GM12878 (cell line): ENCODE results near the gene BEST2. TPM values are rescaled to one million over a fixed set of nuclear protein-coding genes. Genes with fewer than 3 reads are reported as not detected.

Source experiments
- ETV6 ChIP-seq, 2 experiments: fragments of 450-650 bp in 1 of 2; IDR thresholded peaks in 1 of 2; conservative IDR thresholded peaks in 1 of 2; 2 replicates each; pipeline ENCODE4 v1.6.1; 2014; ENCODE audit warnings: antibody characterized with exemption in 1 of 2, borderline replicate concordance in 1 of 2, low read depth in 1 of 2, mild to moderate bottlenecking in 1 of 2, moderate library complexity in 1 of 2
- FOXK2 ChIP-seq: fragments of 450-650 bp; IDR thresholded peaks from 2 replicates; pipeline ENCODE4 v1.6.1; 2017; ENCODE audit warnings: mild to moderate bottlenecking, moderate library complexity
- NBN ChIP-seq: fragments of 450-650 bp; IDR thresholded peaks from 2 replicates; pipeline ENCODE4 v1.6.1; 2016
- NFIC ChIP-seq: IDR thresholded peaks from 2 replicates; pipeline ENCODE4 v1.6.1; 2012; ENCODE audit warnings: low read depth, mild to moderate bottlenecking, inconsistent platforms, low read length, moderate library complexity
- NR2C1 ChIP-seq: fragments of 450-650 bp; IDR thresholded peaks from 2 replicates; pipeline ENCODE4 v1.6.1; 2017; ENCODE audit warnings: antibody characterized with exemption, mild to moderate bottlenecking, moderate library complexity
- POLR2AphosphoS2 ChIP-seq: IDR thresholded peaks from 2 replicates; pipeline ENCODE4 v1.6.1; 2011; ENCODE audit warnings: low read depth, mild to moderate bottlenecking, low read length, improper control_type of control experiment, moderate library complexity
- RFX5 ChIP-seq: IDR thresholded peaks from 2 replicates; pipeline ENCODE4 v1.6.1; 2011; ENCODE audit warnings: low read depth, low read length, improper control_type of control experiment
- SIX5 ChIP-seq: IDR thresholded peaks from 2 replicates; pipeline ENCODE4 v1.6.1; 2011; ENCODE audit warnings: mild to moderate bottlenecking, low read depth, low read length, moderate library complexity; ENCODE audit not compliant: severe bottlenecking
- TCF12 ChIP-seq: IDR thresholded peaks from 2 replicates; pipeline ENCODE4 v1.6.1; 2011; ENCODE audit warnings: low read depth, mild to moderate bottlenecking, low read length
- WRNIP1 ChIP-seq: IDR thresholded peaks from 2 replicates; pipeline ENCODE4 v1.6.1; 2011; ENCODE audit warnings: low read depth, low read length, improper control_type of control experiment, borderline replicate concordance
- polyA plus RNA-seq, 11 experiments: library from polyadenylated mRNA; depleted of rRNA in 4 of 11; unstranded in 6 of 11; stranded (reverse) in 5 of 11; fragments of >200 nt; fragmentation: Nextera tagmentation in 4 of 11; fragmentation: Illumina TruSeq in 1 of 11; extraction: Ambion mirVana in 4 of 11; extraction: Trizol in 1 of 11; gene quantifications; 1 replicate in 1 of 11; 2 replicates in 10 of 11; pipeline versions ENCODE4 v1.2.1 to v1.2.3, GENCODE V29; 2011 to 2016; ENCODE audit warnings: inconsistent platforms in 2 of 11, missing spikeins in 2 of 11, low read depth in 1 of 11
- total RNA-seq, 4 experiments: library from RNA; depleted of rRNA in 3 of 4; stranded (reverse); fragments of >200 nt in 3 of 4; fragmentation: Illumina TruSeq in 1 of 4; extraction: Trizol in 1 of 4; gene quantifications; 2 replicates each; pipeline versions ENCODE4 v1.2.1 to v1.2.3, GENCODE V29; 2013 to 2021
- TF ChIP-seq, protein P1 (sequence below): IDR thresholded peaks from 2 replicates; pipeline ENCODE4 v1.6.1; 2011; ENCODE audit warnings: borderline replicate concordance, low read depth, mild to moderate bottlenecking, moderate library complexity, low read length; ENCODE audit not compliant: insufficient read depth, poor library complexity, severe bottlenecking
- TF ChIP-seq, protein P2 (sequence below): fragments of 450-650 bp; IDR thresholded peaks from 2 replicates; pipeline ENCODE4 v1.6.1; 2014; ENCODE audit warnings: mild to moderate bottlenecking
- TF ChIP-seq, protein P3 (sequence below): IDR thresholded peaks from 2 replicates; pipeline ENCODE4 v1.6.1; 2012; ENCODE audit warnings: improper control_type of control experiment, low read depth, low read length; ENCODE audit not compliant: insufficient replicate concordance
- TF ChIP-seq, protein P4 (sequence below): IDR thresholded peaks from 2 replicates; pipeline ENCODE4 v1.6.1; 2011; ENCODE audit warnings: low read depth, low read length, improper control_type of control experiment, borderline replicate concordance
- TF ChIP-seq, protein P5 (sequence below): fragments of 450-650 bp; IDR thresholded peaks from 2 replicates; pipeline ENCODE4 v1.6.1; 2016; ENCODE audit warnings: mild to moderate bottlenecking
- TF ChIP-seq, protein P6 (sequence below): fragments of 450-650 bp; IDR thresholded peaks from 2 replicates; pipeline ENCODE4 v1.6.1; 2017; ENCODE audit warnings: antibody characterized with exemption, mild to moderate bottlenecking, moderate library complexity

Gene BEST2
- total and polyA plus RNA-seq, 10 of the 15 experiments (the other 5 are each of a cell fraction or from before 2014, with no cell fraction given): not detected

DNA sequence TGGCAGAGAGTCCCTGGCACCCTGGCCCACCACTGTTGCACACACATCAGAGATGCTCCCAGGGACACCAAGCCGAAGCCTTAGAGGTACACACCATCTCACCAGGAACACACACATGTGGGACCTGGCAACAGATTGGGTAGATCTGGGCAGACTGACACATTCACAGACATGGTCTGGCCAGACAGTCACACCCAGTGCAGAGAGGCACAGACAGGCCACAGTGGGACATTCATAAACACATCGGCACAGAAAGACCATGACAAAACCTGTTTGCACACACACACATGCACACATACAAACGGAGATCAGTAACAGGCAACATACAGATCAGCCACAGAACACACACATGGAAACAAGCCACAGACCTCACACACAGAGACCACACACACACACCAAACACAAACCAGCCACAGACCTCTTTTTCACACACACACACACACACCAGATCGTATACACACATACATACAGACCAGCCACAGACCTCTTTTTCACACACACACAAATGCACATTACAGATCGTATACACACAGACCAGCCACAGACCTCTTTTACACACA, 33.4 kb downstream of the BEST2 start (continued):
- TF ChIP-seq NBN (peak; percentile 99), WRNIP1 (0 out of 2 replicates have a peak, but pooled peaks have one; percentile 60), SIX5 (no peak), RFX5 (no peak), ETV6 (conservative IDR thresholded peaks at IDR 0.05 in 1 of 2, IDR thresholded peaks at IDR 0.05 in 1 of 2; ENCODE audit: borderline replicate concordance in 1 of 2, low read depth in 1 of 2) (0 out of 4 replicates have a peak, but pooled peaks of 1 of the 2 experiments have one; percentile 40), NFIC (no peak), NR2C1 (no peak), POLR2AphosphoS2 (no peak), FOXK2 (no peak; the same call in 1 of the 2 replicates), TCF12 (no peak)
- TF ChIP-seq, protein P1, sequence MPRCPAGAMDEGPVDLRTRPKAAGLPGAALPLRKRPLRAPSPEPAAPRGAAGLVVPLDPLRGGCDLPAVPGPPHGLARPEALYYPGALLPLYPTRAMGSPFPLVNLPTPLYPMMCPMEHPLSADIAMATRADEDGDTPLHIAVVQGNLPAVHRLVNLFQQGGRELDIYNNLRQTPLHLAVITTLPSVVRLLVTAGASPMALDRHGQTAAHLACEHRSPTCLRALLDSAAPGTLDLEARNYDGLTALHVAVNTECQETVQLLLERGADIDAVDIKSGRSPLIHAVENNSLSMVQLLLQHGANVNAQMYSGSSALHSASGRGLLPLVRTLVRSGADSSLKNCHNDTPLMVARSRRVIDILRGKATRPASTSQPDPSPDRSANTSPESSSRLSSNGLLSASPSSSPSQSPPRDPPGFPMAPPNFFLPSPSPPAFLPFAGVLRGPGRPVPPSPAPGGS: no peak
- TF ChIP-seq, protein P2, sequence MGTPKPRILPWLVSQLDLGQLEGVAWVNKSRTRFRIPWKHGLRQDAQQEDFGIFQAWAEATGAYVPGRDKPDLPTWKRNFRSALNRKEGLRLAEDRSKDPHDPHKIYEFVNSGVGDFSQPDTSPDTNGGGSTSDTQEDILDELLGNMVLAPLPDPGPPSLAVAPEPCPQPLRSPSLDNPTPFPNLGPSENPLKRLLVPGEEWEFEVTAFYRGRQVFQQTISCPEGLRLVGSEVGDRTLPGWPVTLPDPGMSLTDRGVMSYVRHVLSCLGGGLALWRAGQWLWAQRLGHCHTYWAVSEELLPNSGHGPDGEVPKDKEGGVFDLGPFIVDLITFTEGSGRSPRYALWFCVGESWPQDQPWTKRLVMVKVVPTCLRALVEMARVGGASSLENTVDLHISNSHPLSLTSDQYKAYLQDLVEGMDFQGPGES: no peak
- TF ChIP-seq, protein P3, sequence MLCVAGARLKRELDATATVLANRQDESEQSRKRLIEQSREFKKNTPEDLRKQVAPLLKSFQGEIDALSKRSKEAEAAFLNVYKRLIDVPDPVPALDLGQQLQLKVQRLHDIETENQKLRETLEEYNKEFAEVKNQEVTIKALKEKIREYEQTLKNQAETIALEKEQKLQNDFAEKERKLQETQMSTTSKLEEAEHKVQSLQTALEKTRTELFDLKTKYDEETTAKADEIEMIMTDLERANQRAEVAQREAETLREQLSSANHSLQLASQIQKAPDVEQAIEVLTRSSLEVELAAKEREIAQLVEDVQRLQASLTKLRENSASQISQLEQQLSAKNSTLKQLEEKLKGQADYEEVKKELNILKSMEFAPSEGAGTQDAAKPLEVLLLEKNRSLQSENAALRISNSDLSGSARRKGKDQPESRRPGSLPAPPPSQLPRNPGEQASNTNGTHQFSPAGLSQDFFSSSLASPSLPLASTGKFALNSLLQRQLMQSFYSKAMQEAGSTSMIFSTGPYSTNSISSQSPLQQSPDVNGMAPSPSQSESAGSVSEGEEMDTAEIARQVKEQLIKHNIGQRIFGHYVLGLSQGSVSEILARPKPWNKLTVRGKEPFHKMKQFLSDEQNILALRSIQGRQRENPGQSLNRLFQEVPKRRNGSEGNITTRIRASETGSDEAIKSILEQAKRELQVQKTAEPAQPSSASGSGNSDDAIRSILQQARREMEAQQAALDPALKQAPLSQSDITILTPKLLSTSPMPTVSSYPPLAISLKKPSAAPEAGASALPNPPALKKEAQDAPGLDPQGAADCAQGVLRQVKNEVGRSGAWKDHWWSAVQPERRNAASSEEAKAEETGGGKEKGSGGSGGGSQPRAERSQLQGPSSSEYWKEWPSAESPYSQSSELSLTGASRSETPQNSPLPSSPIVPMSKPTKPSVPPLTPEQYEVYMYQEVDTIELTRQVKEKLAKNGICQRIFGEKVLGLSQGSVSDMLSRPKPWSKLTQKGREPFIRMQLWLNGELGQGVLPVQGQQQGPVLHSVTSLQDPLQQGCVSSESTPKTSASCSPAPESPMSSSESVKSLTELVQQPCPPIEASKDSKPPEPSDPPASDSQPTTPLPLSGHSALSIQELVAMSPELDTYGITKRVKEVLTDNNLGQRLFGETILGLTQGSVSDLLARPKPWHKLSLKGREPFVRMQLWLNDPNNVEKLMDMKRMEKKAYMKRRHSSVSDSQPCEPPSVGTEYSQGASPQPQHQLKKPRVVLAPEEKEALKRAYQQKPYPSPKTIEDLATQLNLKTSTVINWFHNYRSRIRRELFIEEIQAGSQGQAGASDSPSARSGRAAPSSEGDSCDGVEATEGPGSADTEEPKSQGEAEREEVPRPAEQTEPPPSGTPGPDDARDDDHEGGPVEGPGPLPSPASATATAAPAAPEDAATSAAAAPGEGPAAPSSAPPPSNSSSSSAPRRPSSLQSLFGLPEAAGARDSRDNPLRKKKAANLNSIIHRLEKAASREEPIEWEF: peak; percentile 55
- TF ChIP-seq, protein P4, sequence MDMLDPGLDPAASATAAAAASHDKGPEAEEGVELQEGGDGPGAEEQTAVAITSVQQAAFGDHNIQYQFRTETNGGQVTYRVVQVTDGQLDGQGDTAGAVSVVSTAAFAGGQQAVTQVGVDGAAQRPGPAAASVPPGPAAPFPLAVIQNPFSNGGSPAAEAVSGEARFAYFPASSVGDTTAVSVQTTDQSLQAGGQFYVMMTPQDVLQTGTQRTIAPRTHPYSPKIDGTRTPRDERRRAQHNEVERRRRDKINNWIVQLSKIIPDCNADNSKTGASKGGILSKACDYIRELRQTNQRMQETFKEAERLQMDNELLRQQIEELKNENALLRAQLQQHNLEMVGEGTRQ: no peak
- TF ChIP-seq, protein P5, sequence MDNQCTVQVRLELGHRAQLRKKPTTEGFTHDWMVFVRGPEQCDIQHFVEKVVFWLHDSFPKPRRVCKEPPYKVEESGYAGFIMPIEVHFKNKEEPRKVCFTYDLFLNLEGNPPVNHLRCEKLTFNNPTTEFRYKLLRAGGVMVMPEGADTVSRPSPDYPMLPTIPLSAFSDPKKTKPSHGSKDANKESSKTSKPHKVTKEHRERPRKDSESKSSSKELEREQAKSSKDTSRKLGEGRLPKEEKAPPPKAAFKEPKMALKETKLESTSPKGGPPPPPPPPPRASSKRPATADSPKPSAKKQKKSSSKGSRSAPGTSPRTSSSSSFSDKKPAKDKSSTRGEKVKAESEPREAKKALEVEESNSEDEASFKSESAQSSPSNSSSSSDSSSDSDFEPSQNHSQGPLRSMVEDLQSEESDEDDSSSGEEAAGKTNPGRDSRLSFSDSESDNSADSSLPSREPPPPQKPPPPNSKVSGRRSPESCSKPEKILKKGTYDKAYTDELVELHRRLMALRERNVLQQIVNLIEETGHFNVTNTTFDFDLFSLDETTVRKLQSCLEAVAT: peak; percentile 98
- TF ChIP-seq, protein P6, sequence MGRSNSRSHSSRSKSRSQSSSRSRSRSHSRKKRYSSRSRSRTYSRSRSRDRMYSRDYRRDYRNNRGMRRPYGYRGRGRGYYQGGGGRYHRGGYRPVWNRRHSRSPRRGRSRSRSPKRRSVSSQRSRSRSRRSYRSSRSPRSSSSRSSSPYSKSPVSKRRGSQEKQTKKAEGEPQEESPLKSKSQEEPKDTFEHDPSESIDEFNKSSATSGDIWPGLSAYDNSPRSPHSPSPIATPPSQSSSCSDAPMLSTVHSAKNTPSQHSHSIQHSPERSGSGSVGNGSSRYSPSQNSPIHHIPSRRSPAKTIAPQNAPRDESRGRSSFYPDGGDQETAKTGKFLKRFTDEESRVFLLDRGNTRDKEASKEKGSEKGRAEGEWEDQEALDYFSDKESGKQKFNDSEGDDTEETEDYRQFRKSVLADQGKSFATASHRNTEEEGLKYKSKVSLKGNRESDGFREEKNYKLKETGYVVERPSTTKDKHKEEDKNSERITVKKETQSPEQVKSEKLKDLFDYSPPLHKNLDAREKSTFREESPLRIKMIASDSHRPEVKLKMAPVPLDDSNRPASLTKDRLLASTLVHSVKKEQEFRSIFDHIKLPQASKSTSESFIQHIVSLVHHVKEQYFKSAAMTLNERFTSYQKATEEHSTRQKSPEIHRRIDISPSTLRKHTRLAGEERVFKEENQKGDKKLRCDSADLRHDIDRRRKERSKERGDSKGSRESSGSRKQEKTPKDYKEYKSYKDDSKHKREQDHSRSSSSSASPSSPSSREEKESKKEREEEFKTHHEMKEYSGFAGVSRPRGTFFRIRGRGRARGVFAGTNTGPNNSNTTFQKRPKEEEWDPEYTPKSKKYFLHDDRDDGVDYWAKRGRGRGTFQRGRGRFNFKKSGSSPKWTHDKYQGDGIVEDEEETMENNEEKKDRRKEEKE: no peak
